ENCODE data around the gene FTO. TPM values are rescaled to one million over a fixed set of nuclear protein-coding genes. Genes with fewer than 3 reads are reported as not detected.

The FTO gene
- total RNA-seq, 4 donors from 2014 or later, result 70.9 to 89.7 (median 86.8) TPM

DNA sequence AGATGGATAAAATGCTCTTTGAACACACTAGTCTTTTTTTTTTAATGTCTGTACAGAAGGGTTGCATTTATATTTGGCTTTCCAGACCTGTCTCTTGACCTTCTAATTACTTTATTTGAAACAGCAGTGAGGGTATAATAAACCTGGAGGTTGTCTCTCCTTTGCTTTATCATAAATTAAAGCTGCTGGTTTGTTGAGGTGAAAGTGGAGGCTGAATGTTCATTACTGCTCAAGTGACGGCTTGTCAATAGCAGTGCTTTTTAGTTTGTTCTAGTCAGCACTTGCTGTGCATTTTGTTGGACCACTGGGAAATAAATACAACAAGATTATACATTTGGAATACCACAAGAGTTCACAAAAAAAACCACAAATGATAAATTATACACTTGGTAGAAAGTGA is 318.4 kb downstream of the FTO start:
- TF ChIP-seq, protein P1, sequence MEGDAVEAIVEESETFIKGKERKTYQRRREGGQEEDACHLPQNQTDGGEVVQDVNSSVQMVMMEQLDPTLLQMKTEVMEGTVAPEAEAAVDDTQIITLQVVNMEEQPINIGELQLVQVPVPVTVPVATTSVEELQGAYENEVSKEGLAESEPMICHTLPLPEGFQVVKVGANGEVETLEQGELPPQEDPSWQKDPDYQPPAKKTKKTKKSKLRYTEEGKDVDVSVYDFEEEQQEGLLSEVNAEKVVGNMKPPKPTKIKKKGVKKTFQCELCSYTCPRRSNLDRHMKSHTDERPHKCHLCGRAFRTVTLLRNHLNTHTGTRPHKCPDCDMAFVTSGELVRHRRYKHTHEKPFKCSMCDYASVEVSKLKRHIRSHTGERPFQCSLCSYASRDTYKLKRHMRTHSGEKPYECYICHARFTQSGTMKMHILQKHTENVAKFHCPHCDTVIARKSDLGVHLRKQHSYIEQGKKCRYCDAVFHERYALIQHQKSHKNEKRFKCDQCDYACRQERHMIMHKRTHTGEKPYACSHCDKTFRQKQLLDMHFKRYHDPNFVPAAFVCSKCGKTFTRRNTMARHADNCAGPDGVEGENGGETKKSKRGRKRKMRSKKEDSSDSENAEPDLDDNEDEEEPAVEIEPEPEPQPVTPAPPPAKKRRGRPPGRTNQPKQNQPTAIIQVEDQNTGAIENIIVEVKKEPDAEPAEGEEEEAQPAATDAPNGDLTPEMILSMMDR (IDR thresholded peaks at IDR 0.05), result no peak
- DNase-seq (ENCODE audit: low spot score) (no peak), ATAC-seq (ENCODE audit: low FRiP score) (no peak)

DNA sequence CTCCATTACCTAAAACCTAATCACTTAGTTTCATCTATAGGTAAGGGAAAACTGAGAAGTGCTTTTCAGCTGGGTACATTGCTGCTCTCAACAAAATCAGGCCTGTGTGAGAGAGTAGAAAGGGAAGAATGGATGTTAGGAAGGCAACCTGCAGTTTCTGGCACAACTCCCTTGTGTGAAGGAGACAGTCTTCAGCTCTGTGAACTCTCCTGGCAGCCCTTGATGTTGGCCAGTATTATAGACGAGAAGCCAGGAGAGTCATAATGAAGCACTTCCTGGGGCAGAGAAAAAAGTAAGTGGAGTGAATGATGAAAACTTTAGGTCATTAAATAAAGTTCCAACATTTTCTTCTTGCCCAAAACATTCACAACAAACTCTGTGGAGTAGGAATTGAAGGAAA is 322.5 kb downstream of the FTO start:
- no peak for DNase-seq (ENCODE audit: low spot score)
- TF ChIP-seq, protein P1 (IDR thresholded peaks at IDR 0.05), result no peak
- no peak for ATAC-seq (ENCODE audit: low FRiP score)

DNA sequence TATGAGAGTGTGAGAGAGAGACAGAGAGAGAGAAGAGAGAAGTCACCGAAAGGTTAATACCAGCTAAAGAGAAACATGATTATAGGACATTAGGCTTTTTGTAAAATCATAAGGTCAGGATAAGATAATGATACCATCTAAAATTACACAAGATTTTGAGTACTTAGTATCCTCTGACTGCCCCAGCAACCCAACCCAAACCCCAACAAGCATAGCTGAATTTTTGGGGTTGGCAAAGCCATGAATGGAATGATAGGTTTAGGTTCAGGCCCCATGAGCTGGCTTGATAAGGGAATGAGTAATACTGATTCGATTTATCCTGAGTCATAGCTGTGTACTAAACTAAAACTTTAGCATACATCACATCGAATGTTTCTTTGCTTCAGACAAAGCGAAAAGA is 323.1 kb downstream of the FTO start:
- TF ChIP-seq, protein P1 (IDR thresholded peaks at IDR 0.05), result no peak
- peak; percentile 73 for ATAC-seq (ENCODE audit: low FRiP score)
- no peak for DNase-seq (ENCODE audit: low spot score)

DNA sequence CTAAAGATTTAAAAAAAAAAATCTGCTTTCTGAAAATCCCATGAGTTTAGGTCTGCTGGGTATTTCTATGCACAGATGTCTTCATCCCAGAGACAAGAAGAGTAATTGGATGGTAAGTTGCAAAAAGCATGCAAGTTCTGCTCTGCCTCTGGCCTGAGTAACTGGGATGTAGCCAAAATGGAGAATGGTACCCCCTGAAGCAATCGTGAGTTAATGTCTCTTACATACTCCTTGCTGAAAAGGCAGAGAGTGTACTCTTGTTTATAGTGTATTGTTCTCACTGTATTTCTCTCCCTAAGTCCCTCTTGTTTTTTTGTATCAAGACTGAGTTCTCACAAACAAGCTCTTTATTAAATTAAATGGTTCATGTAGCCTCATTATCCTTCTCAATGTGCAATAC is 323.6 kb downstream of the FTO start:
- TF ChIP-seq, protein P1 (IDR thresholded peaks at IDR 0.05), result no peak
- ATAC-seq (ENCODE audit: low FRiP score) (no peak), DNase-seq (ENCODE audit: low spot score) (no peak)

DNA sequence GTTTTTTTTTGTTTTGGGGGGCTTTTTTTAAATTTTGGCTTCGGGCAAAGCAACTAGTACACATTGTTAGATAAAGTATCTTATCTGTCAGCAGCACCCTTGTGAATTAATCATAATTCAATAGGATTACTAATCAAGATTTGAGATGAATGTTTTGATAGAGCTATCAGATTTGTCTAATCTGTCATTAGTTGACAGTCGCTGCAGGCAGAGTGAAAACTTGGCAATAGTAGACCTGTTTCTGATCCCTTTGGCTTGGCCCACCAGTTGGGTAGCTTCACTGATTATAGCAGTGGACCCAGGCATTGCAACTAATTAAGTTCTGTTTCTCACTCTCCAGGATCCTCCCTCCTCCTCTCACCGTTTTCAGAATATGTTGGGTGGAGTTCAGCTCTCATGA is 324.0 kb downstream of the FTO start:
- DNase-seq (ENCODE audit: low spot score) (no peak), ATAC-seq (ENCODE audit: low FRiP score) (no peak)
- TF ChIP-seq, protein P1 (IDR thresholded peaks at IDR 0.05), result no peak

DNA sequence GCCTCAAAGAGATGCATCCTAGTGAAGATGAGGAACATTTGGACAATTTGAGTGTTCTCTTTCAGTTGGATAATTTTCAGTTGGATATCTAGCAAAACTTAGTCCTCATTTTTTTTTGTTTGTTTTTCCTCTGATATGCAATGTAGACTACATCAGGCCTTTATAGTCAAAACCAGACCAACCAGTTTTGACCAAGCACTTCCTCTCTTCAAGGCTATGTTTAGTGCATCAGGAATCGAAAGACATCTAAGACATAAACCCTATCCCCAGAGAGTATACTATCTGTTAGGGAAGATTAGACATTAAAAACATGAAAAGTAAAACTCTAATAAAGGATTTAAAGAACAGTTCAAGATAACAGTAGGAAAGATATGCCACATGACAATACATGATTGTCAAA is 326.5 kb downstream of the FTO start:
- DNase-seq (ENCODE audit: low spot score) (no peak), ATAC-seq (ENCODE audit: low FRiP score) (no peak)
- TF ChIP-seq, protein P1 (IDR thresholded peaks at IDR 0.05), result no peak

DNA sequence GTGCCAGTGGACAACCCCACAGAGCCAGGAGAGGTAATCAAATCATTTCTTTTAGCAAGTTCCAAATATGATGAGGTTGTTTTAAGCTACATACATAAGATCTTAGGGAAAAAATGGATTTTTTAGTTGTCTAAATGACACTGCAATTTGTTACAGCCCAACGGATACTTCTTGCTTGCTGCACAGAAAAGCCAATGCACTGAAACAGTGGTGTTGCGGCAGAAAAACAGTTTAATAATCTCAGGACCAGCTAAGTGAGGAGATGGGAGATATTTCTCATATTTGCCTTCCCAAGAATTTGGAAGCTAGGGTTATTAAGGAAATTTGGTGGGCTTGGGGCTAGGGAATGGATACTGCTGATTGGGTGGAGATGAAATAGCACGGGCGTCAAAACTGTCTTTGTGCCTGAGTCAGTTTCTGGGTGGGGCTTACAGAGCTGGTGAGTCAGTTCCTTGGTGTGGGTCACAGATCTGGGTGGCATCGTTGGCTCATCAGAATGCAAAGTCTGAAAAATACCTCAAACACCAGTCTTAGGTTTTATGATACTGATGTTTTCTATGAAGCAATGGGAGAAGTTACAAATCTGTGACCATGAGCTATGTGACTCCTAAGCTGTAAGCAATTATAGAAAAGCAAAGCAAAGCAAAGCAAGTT is 327.3 kb downstream of the FTO start:
- ATAC-seq (ENCODE audit: low FRiP score), result no peak
- DNase-seq (ENCODE audit: low spot score), result no peak
- TF ChIP-seq, protein P1 (IDR thresholded peaks at IDR 0.05), result no peak

Data from omental fat pad (tissue), 4 donors.